K562 (cell line): ENCODE data around the gene ASCC1. TPM values are rescaled to one million over a fixed set of nuclear protein-coding genes. Genes with fewer than 3 reads are reported as not detected.

Experiments used
- BACH1 ChIP-seq: fragments of 200-800 bp; sonication (Bioruptor generic); IDR thresholded peaks from 2 replicates; pipeline ENCODE4 v1.6.1; 2016; ENCODE audit warnings: missing genetic modification characterization, missing compliant biosample characterization
- CBFA2T2 ChIP-seq: fragments of 450-650 bp; conservative IDR thresholded peaks from 2 replicates; pipeline ENCODE4 v1.6.1; 2017; ENCODE audit warnings: mild to moderate bottlenecking
- CEBPG ChIP-seq, 3 experiments: fragments of 200-800 bp in 1 of 3; sonication (Bioruptor generic) in 1 of 3; sonication (generic) in 1 of 3; formaldehyde crosslinking in 1 of 3; IDR thresholded peaks in 2 of 3; conservative IDR thresholded peaks in 1 of 3; 2 replicates each; pipeline versions ENCODE4 v1.6.1 to v1.8.0; 2016 to 2022; ENCODE audit warnings: missing compliant biosample characterization in 2 of 3, missing genetic modification characterization in 2 of 3, mild to moderate bottlenecking in 1 of 3, missing genetic modification reagents in 1 of 3
- CREB3L1 ChIP-seq: fragments of 450-650 bp; IDR thresholded peaks from 2 replicates; pipeline ENCODE4 v1.6.1; 2014; ENCODE audit warnings: low read depth, mild to moderate bottlenecking, moderate library complexity, borderline replicate concordance
- EP300 ChIP-seq: IDR thresholded peaks from 2 replicates; pipeline ENCODE4 v1.6.1; 2012; ENCODE audit warnings: low read length, improper control_type of control experiment
- ESRRB ChIP-seq: fragments of 250-450 bp; sonication (Bioruptor Pico); IDR thresholded peaks from 2 replicates; pipeline ENCODE4 v1.5.0; 2020; ENCODE audit warnings: mild to moderate bottlenecking, moderate library complexity, borderline replicate concordance
- EZH2 ChIP-seq: IDR thresholded peaks from 2 replicates; pipeline ENCODE4 v1.6.1; 2012; ENCODE audit warnings: low read depth, mild to moderate bottlenecking, inconsistent platforms, low read length, borderline replicate concordance
- FOXJ2 ChIP-seq: fragments of 200-800 bp; sonication (Bioruptor generic); IDR thresholded peaks from 2 replicates; pipeline ENCODE4 v1.6.1; 2016; ENCODE audit warnings: missing genetic modification characterization, missing compliant biosample characterization
- HOXB6 ChIP-seq: fragments of 250-450 bp; sonication (Bioruptor Pico); IDR thresholded peaks from 2 replicates; pipeline ENCODE4 v1.5.1; 2022; ENCODE audit warnings: mild to moderate bottlenecking, borderline replicate concordance
- ID3 ChIP-seq, 2 experiments: fragments of 250-450 bp in 1 of 2; fragments of 450-650 bp in 1 of 2; sonication (Bioruptor Pico) in 1 of 2; IDR thresholded peaks; 2 replicates each; pipeline versions ENCODE4 v1.6.1 to v1.8.0; 2016 to 2021; ENCODE audit warnings: mild to moderate bottlenecking in 2 of 2, moderate library complexity in 2 of 2, missing compliant biosample characterization in 1 of 2, missing genetic modification characterization in 1 of 2
- KLF16 ChIP-seq: IDR thresholded peaks from 2 replicates; pipeline ENCODE4 v1.6.1; 2016; ENCODE audit warnings: antibody characterized with exemption
- NCOR1 ChIP-seq: fragments of 450-650 bp; IDR thresholded peaks from 2 replicates; pipeline ENCODE4 v1.6.1; 2016; ENCODE audit warnings: mild to moderate bottlenecking, moderate library complexity
- PHB ChIP-seq: fragments of 250-450 bp; sonication (Bioruptor Pico); IDR thresholded peaks from 2 replicates; pipeline ENCODE4 v1.5.0; 2021
- PML ChIP-seq: IDR thresholded peaks from 2 replicates; pipeline ENCODE4 v1.6.1; 2012; ENCODE audit warnings: low read length, inconsistent platforms
- RBFOX2 ChIP-seq: fragments of 200-400 bp; formaldehyde crosslinking; IDR thresholded peaks from 2 replicates; pipeline ENCODE4 v1.6.1; 2017; ENCODE audit warnings: low read depth, mild to moderate bottlenecking, low read length, moderate library complexity
- SLC30A9 ChIP-seq: fragments of 250-450 bp; sonication (Bioruptor Pico); IDR thresholded peaks from 2 replicates; pipeline ENCODE4 v1.8.0; 2022; ENCODE audit warnings: mild to moderate bottlenecking, moderate library complexity
- TARDBP ChIP-seq: fragments of 450-650 bp; IDR thresholded peaks from 2 replicates; pipeline ENCODE4 v1.6.1; 2016
- TCFL5 ChIP-seq: fragments of 250-450 bp; sonication (Bioruptor Pico); conservative IDR thresholded peaks from 2 replicates; pipeline ENCODE4 v1.6.1; 2021; ENCODE audit warnings: mild to moderate bottlenecking, moderate library complexity, matching md5 sums
- XRCC3 ChIP-seq: fragments of 450-650 bp; IDR thresholded peaks from 2 replicates; pipeline ENCODE4 v1.6.1; 2017; ENCODE audit warnings: mild to moderate bottlenecking, moderate library complexity
- XRCC4 ChIP-seq: IDR thresholded peaks from one replicate; pipeline ENCODE4 v1.6.1; 2011; ENCODE audit not compliant: insufficient read depth, insufficient read length; ENCODE audit errors: extremely low read depth
- ZBTB5 ChIP-seq: fragments of 450-650 bp; IDR thresholded peaks from 2 replicates; pipeline ENCODE4 v1.6.1; 2017; ENCODE audit warnings: antibody characterized with exemption
- ZNF165 ChIP-seq: fragments of 250-450 bp; sonication (Bioruptor Pico); IDR thresholded peaks from 2 replicates; pipeline ENCODE4 v1.4.0; 2020; ENCODE audit warnings: borderline replicate concordance
- ZNF197 ChIP-seq: fragments of 200-800 bp; sonication (Bioruptor generic); IDR thresholded peaks from 2 replicates; pipeline ENCODE4 v1.6.1; 2016; ENCODE audit warnings: low read depth, missing genetic modification characterization, missing compliant biosample characterization
- ZNF3 ChIP-seq: fragments of 250-450 bp; sonication (Bioruptor Pico); IDR thresholded peaks from 2 replicates; pipeline ENCODE4 v1.5.0; 2021; ENCODE audit warnings: mild to moderate bottlenecking, moderate library complexity
- ZNF41 ChIP-seq: fragments of 250-450 bp; sonication (Bioruptor Pico); conservative IDR thresholded peaks from 2 replicates; pipeline ENCODE4 v1.4.0; 2020; ENCODE audit warnings: mild to moderate bottlenecking
- ZNF586 ChIP-seq: fragments of 450-650 bp; formaldehyde crosslinking; conservative IDR thresholded peaks from 2 replicates; pipeline ENCODE4 v1.4.0; 2020; ENCODE audit warnings: mild to moderate bottlenecking, moderate library complexity
- polyA plus RNA-seq, 8 experiments: library from polyadenylated mRNA; depleted of rRNA in 4 of 8; stranded (reverse) in 5 of 8; unstranded in 3 of 8; fragments of >200 nt; fragmentation: Nextera tagmentation in 2 of 8; fragmentation: Illumina TruSeq in 1 of 8; extraction: Ambion mirVana in 2 of 8; extraction: Trizol in 1 of 8; gene quantifications; 2 replicates each; pipeline versions ENCODE4 v1.2.1 to v1.2.3, GENCODE V29; 2011 to 2014; ENCODE audit warnings: inconsistent platforms in 1 of 8, missing spikeins in 1 of 8
- total RNA-seq, 7 experiments: library from RNA; depleted of rRNA in 6 of 7; stranded (reverse); fragments of >200 nt in 6 of 7; fragmentation: Illumina TruSeq in 2 of 7; extraction: Trizol in 2 of 7; gene quantifications; 2 replicates each; pipeline versions ENCODE4 v1.2.1 to v1.2.3, GENCODE V29; 2011 to 2021; ENCODE audit warnings: low replicate concordance in 1 of 7

Gene ASCC1
- total and polyA plus RNA-seq, 9 of the 15 experiments (the other 6 are each of a cell fraction or from before 2014, with no cell fraction given) = 31.7 to 73.3 (median 52.8) TPM

- TF ChIP-seq ZBTB5 (no peak), ZNF165 (CRISPR knock-in tag) (0 out of 2 replicates have a peak, but pooled peaks have one; percentile 32), PML (no peak), EP300 (no peak), ZNF41 (CRISPR knock-in tag) (no peak), TCFL5 (CRISPR knock-in tag) (no peak), CBFA2T2 (no peak), CREB3L1 (no peak), PHB (CRISPR knock-in tag) (no peak), ESRRB (CRISPR knock-in tag) (no peak), FOXJ2 (tag) (no peak), SLC30A9 (CRISPR knock-in tag) (no peak), XRCC4 (no peak), ZNF3 (CRISPR knock-in tag) (no peak), XRCC3 (no peak), HOXB6 (CRISPR knock-in tag) (no peak), ID3 (CRISPR knock-in tag; IDR thresholded peaks at IDR 0.05) (no peak), ID3 (tag; IDR thresholded peaks at IDR 0.05) (peak; percentile 48; the same call in 1 of the 2 replicates), ZNF197 (0 out of 2 replicates have a peak, but pooled peaks have one; percentile 46), EZH2 (no peak), BACH1 (tag) (peak; percentile 10; the same call in 1 of the 2 replicates), CEBPG (CRISPR knock-in tag; IDR thresholded peaks at IDR 0.05) (no peak), CEBPG (tag; conservative IDR thresholded peaks at IDR 0.05 in 1 of 2, IDR thresholded peaks at IDR 0.05 in 1 of 2) (no peak), NCOR1 (no peak), RBFOX2 (no peak), TARDBP (no peak), KLF16 (no peak), ZNF586 (CRISPR knock-in tag) (no peak)
Observed at GRCh38 chr10:72245949-72246525, 30.0 kb upstream of the ASCC1 start (continued).
